GM12878 (cell line): ENCODE measurements around the gene RGPD6. TPM values are rescaled to one million over a fixed set of nuclear protein-coding genes. Genes with fewer than 3 reads are reported as not detected.
A peak's percentile ranks its signal among the peaks of the same experiment; 100 is the strongest.
"Not testable (repeated sequence)": the region's sequence is repeated elsewhere in the genome, so short reads cannot be mapped to it uniquely, and the experiment has no call there.

ENCODE experiments used
- ATAC-seq: fragments of 200-7000 bp; cut with Tn5 transposase; 3 replicates; pipeline ENCODE4 v1.9.1; 2020; ENCODE audit warnings: mild to moderate bottlenecking, moderate library complexity
- Bru-seq: library from RNA; stranded (reverse); fragments of 400-500 nt; gene quantifications from one replicate; lab custom pipeline; 2021; lab: Mats Ljungman, UMichigan
- BruChase-seq, 2 experiments: library from RNA; stranded (reverse); fragments of 400-500 nt; gene quantifications; one replicate each; lab custom pipeline; 2021; lab: Mats Ljungman, UMichigan
- BruUV-seq: library from RNA; stranded (reverse); fragments of 400-500 nt; replicated peaks from 2 replicates; lab custom pipeline; 2021; lab: Mats Ljungman, UMichigan
- CTCF ChIA-PET: fragments of 300-600 bp; sonication (Branson Sonifier 250); formaldehyde crosslinking; extraction: SDS; loops from one replicate; lab custom pipeline; 2021; ENCODE audit warnings: inconsistent platforms; lab: Yijun Ruan, JAX
- POLR2A ChIA-PET: fragments of 350-600 bp; formaldehyde crosslinking; extraction: SDS; loops from one replicate; lab custom pipeline; 2021; ENCODE audit warnings: inconsistent platforms; lab: Charles Lee
- RAD21 ChIA-PET: fragments of 300-600 bp; sonication (Branson Sonifier 250); formaldehyde crosslinking; loops from one replicate; lab custom pipeline; 2023; ENCODE audit warnings: antibody characterized with exemption; ENCODE audit not compliant: unreplicated experiment; lab: Charles Lee
- SMC1A ChIA-PET: fragments of 300-600 bp; sonication (Branson Sonifier 250); formaldehyde crosslinking; loops from one replicate; lab custom pipeline; 2023; ENCODE audit not compliant: unreplicated experiment, uncharacterized antibody; lab: Charles Lee
- DNase-seq: peaks from one replicate; pipeline ENCODE4 v3.0.0-alpha.2; 2011; ENCODE audit warnings: low read depth, low spot score
- FAIRE-seq: peaks from 3 replicates; lab custom pipeline; 2011; peaks lifted over from hg19 to GRCh38; lab: Jason Lieb, UNC
- H2AFZ ChIP-seq: 2 replicates; pipeline ENCODE4 v1.6.0; 2011; ENCODE audit warnings: low read depth, low read length, control low read depth; ENCODE audit not compliant: control insufficient read depth
- H3K27ac ChIP-seq: 2 replicates; pipeline ENCODE4 v1.5.1; 2011; ENCODE audit warnings: control low read depth; ENCODE audit not compliant: control insufficient read depth, insufficient read depth
- H3K27me3 ChIP-seq, 2 experiments: replicated peaks in 1 of 2; 2 replicates each; pipeline versions ENCODE4 v1.6.0 to v1.6.1; 2011; ENCODE audit warnings: low read length in 1 of 2; ENCODE audit not compliant: control insufficient read depth in 2 of 2, insufficient read depth in 2 of 2
- H3K36me3 ChIP-seq, 2 experiments: 2 replicates each; pipeline ENCODE4 v1.5.1; 2011; ENCODE audit warnings: low read length in 1 of 2; ENCODE audit not compliant: control insufficient read depth in 2 of 2, insufficient read depth in 2 of 2
- H3K4me1 ChIP-seq: 2 replicates; pipeline ENCODE4 v1.6.1; 2011; ENCODE audit warnings: mild to moderate bottlenecking, low read length, moderate library complexity, mixed read lengths; ENCODE audit not compliant: control insufficient read depth, insufficient read depth
- H3K4me2 ChIP-seq: 2 replicates; pipeline ENCODE4 v1.6.0; 2011; ENCODE audit warnings: control low read depth; ENCODE audit not compliant: control insufficient read depth, insufficient read depth
- H3K4me3 ChIP-seq: fragments of 200-600 bp; sonication (generic); 2 replicates; pipeline ENCODE4 v1.5.1; 2016
- H3K79me2 ChIP-seq: 2 replicates; pipeline ENCODE4 v1.6.0; 2011; ENCODE audit warnings: low read length; ENCODE audit not compliant: control insufficient read depth, insufficient read depth
- H3K9ac ChIP-seq: 2 replicates; pipeline ENCODE4 v1.8.0; 2011; ENCODE audit warnings: low read length, control low read depth, mixed read lengths; ENCODE audit not compliant: control insufficient read depth, insufficient read depth
- H3K9me3 ChIP-seq: replicated peaks from 3 replicates; pipeline ENCODE4 v1.5.1; 2011; ENCODE audit warnings: mild to moderate bottlenecking, low read length; ENCODE audit not compliant: control insufficient read depth, insufficient read depth
- H4K20me1 ChIP-seq: 2 replicates; pipeline ENCODE4 v1.6.0; 2011; ENCODE audit not compliant: control insufficient read depth, insufficient read depth
- WGBS: methylation state at CpG from one replicate; pipeline ENCODE4 v1.1.6; 2016; ENCODE audit warnings: low lambda C conversion rate; ENCODE audit not compliant: insufficient replicate concordance, insufficient coverage; ENCODE audit errors: missing lambda C conversion rate; 5-methylcytosine and 5-hydroxymethylcytosine counted together
- in situ Hi-C: fragments of 300-500 bp; cut with MboI; formaldehyde crosslinking; loops from 9 replicates; pipeline ENCODE4 v1.14.3; 2018; ENCODE audit warnings: mixed read lengths
- intact Hi-C: fragments of 100-400 bp; cut with micrococcal nuclease; formaldehyde crosslinking; loops from one replicate; pipeline ENCODE4 v1.14.2; 2022; ENCODE audit not compliant: unreplicated experiment
- long read RNA-seq, 2 experiments: library from polyadenylated mRNA; unstranded; transcript quantifications; one replicate each; pipeline ENCODE4 v2.0.0, GENCODE V29; 2019 to 2020
- polyA minus RNA-seq, 3 experiments: library from RNA; depleted of rRNA, polyadenylated mRNA; stranded (reverse); fragments of >200 nt; gene quantifications; 2 replicates each; pipeline ENCODE4 v1.2.3, GENCODE V29; 2011
- polyA plus RNA-seq, 11 experiments: library from polyadenylated mRNA; depleted of rRNA in 4 of 11; unstranded in 6 of 11; stranded (reverse) in 5 of 11; fragments of >200 nt; fragmentation: Nextera tagmentation in 4 of 11; fragmentation: Illumina TruSeq in 1 of 11; extraction: Ambion mirVana in 4 of 11; extraction: Trizol in 1 of 11; gene quantifications; 1 replicate in 1 of 11; 2 replicates in 10 of 11; pipeline versions ENCODE4 v1.2.1 to v1.2.3, GENCODE V29; 2011 to 2016; ENCODE audit warnings: inconsistent platforms in 2 of 11, missing spikeins in 2 of 11, low read depth in 1 of 11
- total RNA-seq, 4 experiments: library from RNA; depleted of rRNA in 3 of 4; stranded (reverse); fragments of >200 nt in 3 of 4; fragmentation: Illumina TruSeq in 1 of 4; extraction: Trizol in 1 of 4; gene quantifications; 2 replicates each; pipeline versions ENCODE4 v1.2.1 to v1.2.3, GENCODE V29; 2013 to 2021

RGPD6 gene
- 144 and 212 TPM in 2 replicates for total RNA-seq (2013; cell fraction: nucleolus; rRNA removed)
- total RNA-seq (2014; rRNA removed) (9.7 and 12.5 TPM in 2 replicates), total RNA-seq (2014; rRNA removed; fragmentation: Illumina TruSeq; extraction: Trizol) (13.7 and 15.9 TPM in 2 replicates), total RNA-seq (2021) (3.1 and 12.5 TPM in 2 replicates), polyA plus RNA-seq (2011; rRNA removed) (4.1 and 6.3 TPM in 2 replicates), polyA plus RNA-seq (2014; fragmentation: Illumina TruSeq; extraction: Trizol) (9.2 and 11.1 TPM in 2 replicates), polyA plus RNA-seq (2014; fragmentation: Nextera tagmentation; extraction: Ambion mirVana) (1 to 10 TPM; 2.7 to 3.1 TPM), polyA plus RNA-seq (2014; rRNA removed) (4.7 and 7.8 TPM in 2 replicates), polyA plus RNA-seq (2016; fragmentation: Nextera tagmentation; extraction: Ambion mirVana) (1 to 10 TPM; 7.8 to 9.7 TPM), polyA minus RNA-seq (2011; rRNA and poly(A)+ RNA removed) (4.3 and 7.8 TPM in 2 replicates), Bru-seq, nascent RNA (percentile 13 among the genes with signal in this experiment), BruChase-seq, experiment 1, labeled RNA remaining after a 6-hour chase (percentile 15 among the genes with signal in this experiment), BruChase-seq, experiment 2, labeled RNA remaining after a 2-hour chase (percentile 14 among the genes with signal in this experiment)
- polyA plus RNA-seq (2011; ENCODE audit: low read depth) = 3.8 TPM
- polyA plus RNA-seq (2011; cell fraction: cytosol; rRNA removed) = 0.52 and 0.82 TPM in 2 replicates
- polyA plus RNA-seq (2011; cell fraction: nucleus; rRNA removed) = 2.0 and 5.1 TPM in 2 replicates
- 3.7 and 5.4 TPM in 2 replicates for polyA plus RNA-seq (2012)
- 3.3 TPM in 2 replicates for polyA minus RNA-seq (2011; cell fraction: cytosol; rRNA and poly(A)+ RNA removed)
- polyA minus RNA-seq (2011; cell fraction: nucleus; rRNA and poly(A)+ RNA removed) = 5.4 and 11.4 TPM in 2 replicates
- long read RNA-seq, experiment 1 = 0 reads
- long read RNA-seq, experiment 2, partial matches to known transcripts = 6 of 9 reads
- long read RNA-seq, experiment 2, other reads (novel, unspliced or antisense) = 3 of 9 reads

GRCh38 chr2:110576763-110577416 is at the start of gene RGPD6:
RGPD6 (minus strand) TSS chr2:110577222; CDS start chr2:110577024, 198 bp downstream.
- RAD21 ChIA-PET, H3K9me3 ChIP-seq, BruUV-seq, FAIRE-seq, H3K27ac ChIP-seq, H3K4me1 ChIP-seq, H3K4me3 ChIP-seq, H2AFZ ChIP-seq, H3K79me2 ChIP-seq, H4K20me1 ChIP-seq, H3K9ac ChIP-seq, intact Hi-C loops, DNase-seq, H3K4me2 ChIP-seq, H3K36me3 ChIP-seq, H3K27me3 ChIP-seq, CTCF ChIA-PET, in situ Hi-C loops, SMC1A ChIA-PET, POLR2A ChIA-PET: not testable (repeated sequence)
- no CpG with 5 or more reads among the region's 70 CpGs for WGBS
- peak; percentile 98 for ATAC-seq

- H3K9ac ChIP-seq, SMC1A ChIA-PET, in situ Hi-C loops, H2AFZ ChIP-seq, H3K4me2 ChIP-seq, H3K36me3 ChIP-seq, CTCF ChIA-PET, H3K4me1 ChIP-seq, BruUV-seq, H3K4me3 ChIP-seq, H3K79me2 ChIP-seq, RAD21 ChIA-PET, H4K20me1 ChIP-seq, FAIRE-seq, POLR2A ChIA-PET, DNase-seq, H3K9me3 ChIP-seq, intact Hi-C loops, H3K27ac ChIP-seq, H3K27me3 ChIP-seq: not testable (repeated sequence)
- WGBS = 28% methylated on average over 1 of the region's 9 CpGs
- peak; percentile 54 for ATAC-seq
Observed at GRCh38 chr2:110619326-110619939, 42.4 kb upstream of the RGPD6 start.

GRCh38 chr2:110613927-110614326 is 36.9 kb upstream of the RGPD6 start:
- ATAC-seq, SMC1A ChIA-PET, H2AFZ ChIP-seq, H3K9ac ChIP-seq, H3K4me1 ChIP-seq, H3K4me2 ChIP-seq, BruUV-seq, H3K9me3 ChIP-seq, H3K79me2 ChIP-seq, H3K4me3 ChIP-seq, H3K36me3 ChIP-seq, in situ Hi-C loops, H3K27me3 ChIP-seq, FAIRE-seq, H4K20me1 ChIP-seq, POLR2A ChIA-PET, intact Hi-C loops, DNase-seq, H3K27ac ChIP-seq, CTCF ChIA-PET, RAD21 ChIA-PET: not testable (repeated sequence)
- WGBS = no CpG with 5 or more reads among the region's 1 CpG
